ENCODE data around the gene MIGA2.
A peak's percentile ranks its signal among the peaks of the same experiment; 100 is the strongest.
"Not testable (repeated sequence)": the region's sequence is repeated elsewhere in the genome, so short reads cannot be mapped to it uniquely, and the experiment has no call there.

Gene MIGA2

GRCh38 chr9:129097671-129098306 is 61.4 kb downstream of the MIGA2 start:
- DNase-seq (ENCODE audit: low read depth in 1 of 2, low spot score in 1 of 2) = no peak

- no peak for DNase-seq (ENCODE audit: low read depth in 1 of 2, low spot score in 1 of 2)
These were observed 61.9 kb downstream of the MIGA2 start for GRCh38 chr9:129098328-129098727.

GRCh38 chr9:129100383-129101169 is 64.2 kb downstream of the MIGA2 start:
- no peak for DNase-seq (ENCODE audit: low read depth in 1 of 2, low spot score in 1 of 2)

- DNase-seq (ENCODE audit: low read depth in 1 of 2, low spot score in 1 of 2) = no peak
These were observed 64.9 kb downstream of the MIGA2 start for GRCh38 chr9:129101279-129101678.

- no peak for DNase-seq (ENCODE audit: low read depth in 1 of 2, low spot score in 1 of 2)
These were observed 65.7 kb downstream of the MIGA2 start for GRCh38 chr9:129102095-129102525.

- DNase-seq (ENCODE audit: low read depth in 1 of 2, low spot score in 1 of 2) = no peak
These were observed 66.6 kb downstream of the MIGA2 start for GRCh38 chr9:129102791-129103594.

- no peak for DNase-seq (ENCODE audit: low read depth in 1 of 2, low spot score in 1 of 2)
These were observed 67.2 kb downstream of the MIGA2 start for GRCh38 chr9:129103595-129103965.

GRCh38 chr9:129104051-129104450 is 67.6 kb downstream of the MIGA2 start:
- no peak for DNase-seq (ENCODE audit: low read depth in 1 of 2, low spot score in 1 of 2)

- DNase-seq (ENCODE audit: low read depth in 1 of 2, low spot score in 1 of 2) = no peak
These were observed 69.7 kb downstream of the MIGA2 start for GRCh38 chr9:129105857-129106694.

- no peak for DNase-seq (ENCODE audit: low read depth in 1 of 2, low spot score in 1 of 2)
These were observed 71.2 kb downstream of the MIGA2 start for GRCh38 chr9:129107651-129108050.

- no peak for DNase-seq (ENCODE audit: low read depth in 1 of 2, low spot score in 1 of 2)
These were observed 71.8 kb downstream of the MIGA2 start for GRCh38 chr9:129108083-129108804.

GRCh38 chr9:129108805-129109536 is 72.5 kb downstream of the MIGA2 start:
- DNase-seq (ENCODE audit: low read depth in 1 of 2, low spot score in 1 of 2) = no peak

- DNase-seq (ENCODE audit: low read depth in 1 of 2, low spot score in 1 of 2) = no peak
These were observed 73.1 kb downstream of the MIGA2 start for GRCh38 chr9:129109537-129109903.

GRCh38 chr9:129109952-129110739 is 73.7 kb downstream of the MIGA2 start:
- no peak for DNase-seq (ENCODE audit: low read depth in 1 of 2, low spot score in 1 of 2)

- DNase-seq (ENCODE audit: low read depth in 1 of 2, low spot score in 1 of 2) = peak; percentile 93 to 95
These were observed 74.5 kb downstream of the MIGA2 start, which contains the start of the genes CRAT and PTPA for GRCh38 chr9:129110740-129111527. TSS of gene CRAT (minus strand) at chr9:129110793. CDS start at chr9:129110509, 284 bp downstream. TSS of gene PTPA (plus strand) at chr9:129111415. CDS start at chr9:129111601, 186 bp downstream.

GRCh38 chr9:129111528-129112151 is 75.2 kb downstream of the MIGA2 start:
- peak in 1 of 2 donors; percentile 11 for DNase-seq (ENCODE audit: low read depth in 1 of 2, low spot score in 1 of 2)

- DNase-seq (ENCODE audit: low read depth in 1 of 2, low spot score in 1 of 2) = not testable (repeated sequence)
These were observed 76.1 kb downstream of the MIGA2 start for GRCh38 chr9:129112526-129112925.

Data from stimulated activated CD4-positive, alpha-beta T cell treated with anti-CD3 and anti-CD28 coated beads, Interleukin-15, amount 100 ng/mL, for 1 hour (primary cell).